Endometrial microvascular endothelial cells (primary cell): ENCODE results near the gene NPAS4. TPM values are rescaled to one million over a fixed set of nuclear protein-coding genes. Genes with fewer than 3 reads are reported as not detected.
"Not testable (repeated sequence)": the region's sequence is repeated elsewhere in the genome, so short reads cannot be mapped to it uniquely, and the experiment has no call there.

Experiments
- in situ Hi-C: cut with HindIII; loops from 2 replicates; pipeline ENCODE4 v1.10.0; 2017; ENCODE audit warnings: low sequenced_read_pairs, low pct_unique_long_range_greater_than_20kb; ENCODE audit errors: inconsistent ontology term
- total RNA-seq: library from RNA; depleted of rRNA; stranded (reverse); fragments of >200 nt; gene quantifications from one replicate; pipeline ENCODE4 v1.2.3, GENCODE V29; 2015; ENCODE audit errors: inconsistent ontology term

Gene NPAS4
- total RNA-seq, 1 donor from 2014 or later = not detected

DNA sequence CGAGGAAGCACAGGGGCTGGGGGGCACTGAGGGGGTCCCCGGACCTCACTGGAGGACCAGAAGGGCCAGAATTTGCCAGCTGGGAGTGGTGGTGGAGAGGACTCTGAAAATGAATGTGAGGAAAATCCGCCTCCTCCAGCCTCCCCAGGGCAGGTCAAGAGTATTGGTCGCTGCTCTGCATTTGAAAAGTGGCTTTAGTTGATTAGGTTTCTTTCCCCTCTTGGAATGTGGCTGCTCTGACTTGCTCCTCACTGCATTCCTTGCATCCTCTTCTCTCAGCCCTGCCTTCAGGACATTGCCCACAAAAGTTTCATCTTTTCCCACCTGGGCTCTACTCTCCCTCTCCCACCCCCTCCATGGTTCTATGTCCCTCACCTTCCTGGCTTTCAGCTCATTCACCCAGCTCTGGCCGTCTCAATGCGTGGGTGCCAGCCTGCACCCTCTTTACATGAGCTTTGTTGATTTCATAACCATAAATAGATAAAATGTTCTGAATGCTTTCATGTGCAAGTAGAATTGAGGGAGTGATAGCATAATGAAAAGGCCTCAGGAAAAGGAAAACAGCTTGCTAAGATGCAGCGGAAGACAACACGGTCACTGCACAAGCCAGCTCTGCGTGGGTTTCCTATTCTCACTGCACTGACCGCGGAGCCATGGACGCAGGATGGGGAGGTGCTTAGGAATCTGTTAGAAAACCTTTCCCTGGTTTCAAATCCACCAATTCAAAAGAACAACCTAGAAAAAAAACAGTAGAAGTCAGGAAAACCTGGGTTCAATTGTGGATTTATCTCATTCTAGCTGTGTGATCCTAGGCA is 6.5 kb upstream of the NPAS4 start:
- in situ Hi-C loops = loop anchor here (25.0 kb wide), 1 partner anchor 273 kb away; the partner anchor contains the start of gene RBM4B

DNA sequence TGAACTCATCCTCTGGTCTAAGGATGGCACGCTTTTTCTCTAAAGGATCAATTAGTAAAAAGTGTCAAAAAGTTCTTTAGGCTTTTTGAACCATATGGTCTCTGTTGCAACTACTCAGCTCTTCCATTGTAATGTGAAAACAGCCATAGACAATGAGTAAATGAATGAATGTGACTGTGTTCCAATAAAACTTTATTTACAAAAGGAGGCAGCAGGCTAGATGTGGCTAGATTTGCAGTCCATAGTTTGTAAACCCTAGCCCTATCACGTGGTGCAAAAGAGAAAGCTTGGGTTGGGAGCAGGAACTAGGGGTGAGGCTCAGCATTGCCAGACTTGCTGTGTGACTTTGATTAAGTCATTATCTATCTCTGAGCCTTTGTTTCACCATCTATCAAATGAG is 5.4 kb upstream of the NPAS4 start:
- in situ Hi-C loops = loop anchor here (25.0 kb wide), 1 partner anchor 272 kb away; the partner anchor contains the start of gene RBM4B

DNA sequence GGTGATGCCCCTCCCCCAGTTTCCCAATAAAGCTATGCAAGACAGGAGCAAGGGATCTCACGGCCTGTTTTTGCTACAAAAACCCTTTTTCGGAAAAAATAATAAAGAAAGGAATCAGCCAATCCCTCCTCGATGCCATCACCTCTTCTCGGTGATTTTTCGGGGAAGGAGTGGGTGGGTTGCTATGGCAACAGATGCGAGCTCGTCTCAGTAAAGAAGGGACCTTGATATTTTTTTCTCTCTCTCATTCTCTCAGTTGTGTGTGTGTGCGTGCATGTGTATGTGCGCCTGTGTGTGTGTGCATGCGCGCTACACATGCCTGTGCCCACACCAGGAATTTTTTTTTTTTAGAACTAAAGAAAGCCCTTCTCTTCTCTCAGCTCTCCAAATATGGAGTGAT is 3.8 kb upstream of the NPAS4 start:
- in situ Hi-C loops = loop anchor here (25.0 kb wide), 1 partner anchor 270 kb away; the partner anchor contains the start of gene RBM4B

DNA sequence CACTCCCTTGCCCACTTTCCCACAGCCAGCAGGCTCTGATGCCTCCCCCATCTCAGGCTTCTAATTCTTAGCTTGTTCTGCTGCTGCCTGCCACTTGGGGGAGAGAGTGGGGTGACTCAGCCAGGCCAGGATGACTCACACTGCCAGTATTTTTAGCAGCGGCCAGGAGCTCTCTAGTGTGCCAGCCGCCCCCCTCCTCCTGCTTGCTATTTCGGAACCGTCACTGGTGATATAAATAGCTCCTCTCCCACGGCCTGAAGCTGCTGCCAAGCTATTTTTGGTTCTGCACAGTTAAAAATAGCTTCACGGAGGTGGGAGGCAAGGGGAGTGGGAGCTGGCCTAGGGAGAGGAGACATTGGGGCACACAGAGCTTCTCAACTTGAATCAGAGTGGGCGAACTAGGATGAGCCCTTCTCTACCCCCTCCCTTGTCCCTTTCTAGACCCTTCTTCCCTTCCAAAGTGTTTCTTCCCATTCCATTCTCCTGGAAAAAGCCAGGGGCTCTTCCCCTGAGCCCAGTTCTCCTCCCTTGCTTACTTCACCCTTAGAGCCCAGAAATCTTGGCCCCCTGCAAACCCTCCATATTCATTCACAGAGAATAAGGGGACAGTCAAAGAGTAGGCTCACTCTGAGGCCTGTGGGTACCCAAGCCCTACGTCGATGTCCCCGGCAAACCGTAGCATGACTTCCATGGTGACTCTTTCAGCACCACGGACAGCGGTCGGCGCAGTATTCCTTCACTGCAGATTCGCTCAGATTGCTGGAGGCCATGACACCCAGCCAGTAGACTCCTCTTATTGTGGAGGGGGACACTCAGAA is 2.5 kb upstream of the NPAS4 start:
- in situ Hi-C loops = loop anchor here (25.0 kb wide), 1 partner anchor 269 kb away; the partner anchor contains the start of gene RBM4B

DNA sequence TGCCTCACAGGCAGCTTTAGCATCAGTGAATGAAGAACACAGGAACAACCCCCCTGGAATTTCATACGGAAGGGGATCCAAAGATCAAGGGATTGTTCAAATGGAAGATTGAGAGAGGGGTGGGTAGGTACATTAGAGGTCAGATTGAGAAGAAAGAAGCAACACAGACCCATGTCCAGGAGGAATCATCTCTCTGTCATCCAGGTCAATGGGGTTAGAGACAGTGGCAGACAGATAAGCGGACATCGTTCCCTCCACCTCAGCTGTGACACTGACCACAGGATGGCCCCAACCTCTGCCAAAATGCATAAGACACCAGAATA is 1.9 kb upstream of the NPAS4 start:
- in situ Hi-C loops = loop anchor here (25.0 kb wide), 1 partner anchor 268 kb away; the partner anchor contains the start of gene RBM4B

DNA sequence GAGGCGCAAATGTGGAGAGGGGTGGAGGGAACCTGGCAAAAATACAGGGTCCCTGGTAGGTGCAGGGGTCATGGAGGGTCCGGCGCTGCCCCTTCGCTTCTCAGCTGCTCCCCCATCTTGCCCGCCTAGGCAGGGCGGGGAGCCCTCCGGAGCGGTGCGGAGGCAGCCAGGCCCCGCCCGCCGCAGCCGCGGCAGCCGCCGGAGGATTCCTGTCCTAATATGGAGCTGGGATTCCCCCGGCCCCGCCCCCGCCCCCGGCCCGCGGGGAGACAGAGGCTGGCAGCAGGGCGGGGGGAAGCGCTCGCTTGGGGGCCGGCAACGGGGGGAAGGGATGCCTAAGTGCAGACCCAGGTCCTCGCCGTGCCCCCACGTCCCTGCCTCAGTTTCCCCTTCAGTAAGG is 1.0 kb upstream of the NPAS4 start:
- in situ Hi-C loops = loop anchor here (25.0 kb wide), 1 partner anchor 267 kb away; the partner anchor contains the start of gene RBM4B

DNA sequence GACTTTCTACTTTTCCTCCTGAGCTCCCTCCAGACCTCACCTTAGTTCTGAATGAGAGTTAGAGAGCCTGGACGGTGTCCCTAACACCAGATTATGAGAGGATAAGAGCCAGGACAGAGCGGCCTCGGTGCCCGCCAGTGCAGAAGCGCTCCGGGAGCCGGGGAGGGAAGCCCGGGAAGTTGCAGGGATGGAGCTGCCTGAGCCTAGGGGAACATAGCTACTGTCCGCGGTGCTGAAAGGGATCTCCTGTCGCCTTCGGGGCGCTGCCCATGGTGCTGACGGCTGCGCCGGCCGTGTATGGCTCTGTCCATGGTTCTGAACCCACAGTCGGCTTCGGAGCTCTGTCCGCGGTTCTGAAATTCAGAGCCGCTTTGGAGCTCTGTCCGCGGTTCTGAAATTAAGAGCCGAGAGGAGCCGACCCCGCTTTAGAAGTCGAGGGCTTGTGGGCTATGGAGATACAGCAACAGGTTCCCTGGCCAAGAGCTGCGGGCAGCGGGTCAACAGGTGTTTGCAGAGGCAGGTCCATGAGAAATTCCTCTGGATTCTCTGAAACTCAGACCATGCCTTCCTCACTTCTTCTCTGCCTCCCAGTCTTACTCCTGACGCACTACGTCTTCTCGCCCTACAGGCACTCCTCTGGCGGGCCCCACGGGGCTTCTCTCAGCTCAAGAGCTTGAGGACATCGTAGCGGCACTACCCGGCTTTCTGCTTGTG is 814 bp downstream of the NPAS4 start:
- in situ Hi-C loops = loop anchor here (25.0 kb wide), 1 partner anchor 266 kb away; the partner anchor contains the start of gene RBM4B

DNA sequence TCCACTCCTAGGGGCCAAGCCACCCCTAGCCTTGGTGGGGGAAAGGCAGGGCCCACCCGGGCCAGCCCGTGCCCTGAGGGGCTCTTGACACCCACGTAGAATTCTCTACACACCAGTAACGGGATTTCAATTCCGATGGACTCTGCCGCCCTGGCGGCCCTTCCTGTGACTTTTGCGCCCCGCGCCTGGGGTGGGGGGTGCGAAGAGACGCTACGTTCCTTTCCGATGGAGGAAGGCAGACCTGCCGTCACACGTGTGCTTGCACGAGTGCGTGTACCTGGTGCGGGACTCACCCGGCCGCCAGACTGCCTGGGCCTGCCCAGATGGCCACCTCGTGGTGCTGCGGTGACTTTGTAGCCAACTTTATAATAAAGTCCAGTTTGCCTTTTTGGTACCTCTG is 5.5 kb downstream of the NPAS4 start:
- in situ Hi-C loops = no loop called here

DNA sequence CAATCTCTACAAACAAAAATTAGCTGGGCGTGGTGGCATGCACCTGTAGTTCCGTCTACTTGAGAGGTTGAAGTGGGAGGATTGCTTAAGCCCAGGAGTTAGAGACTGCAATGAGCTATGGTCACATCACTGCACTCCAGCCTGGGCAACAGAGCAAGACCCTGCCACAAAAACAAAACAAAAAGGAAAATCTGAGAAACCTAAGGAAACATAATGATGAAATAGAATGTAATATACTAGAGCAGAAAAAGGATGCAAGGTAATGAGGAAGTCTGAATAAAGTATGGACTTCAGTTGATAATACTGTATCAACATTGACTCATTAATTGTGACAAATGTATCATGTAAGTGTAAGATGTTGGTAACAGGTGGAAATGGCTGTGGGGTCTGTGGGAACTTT is 8.1 kb downstream of the NPAS4 start:
- in situ Hi-C loops = no loop called here

DNA sequence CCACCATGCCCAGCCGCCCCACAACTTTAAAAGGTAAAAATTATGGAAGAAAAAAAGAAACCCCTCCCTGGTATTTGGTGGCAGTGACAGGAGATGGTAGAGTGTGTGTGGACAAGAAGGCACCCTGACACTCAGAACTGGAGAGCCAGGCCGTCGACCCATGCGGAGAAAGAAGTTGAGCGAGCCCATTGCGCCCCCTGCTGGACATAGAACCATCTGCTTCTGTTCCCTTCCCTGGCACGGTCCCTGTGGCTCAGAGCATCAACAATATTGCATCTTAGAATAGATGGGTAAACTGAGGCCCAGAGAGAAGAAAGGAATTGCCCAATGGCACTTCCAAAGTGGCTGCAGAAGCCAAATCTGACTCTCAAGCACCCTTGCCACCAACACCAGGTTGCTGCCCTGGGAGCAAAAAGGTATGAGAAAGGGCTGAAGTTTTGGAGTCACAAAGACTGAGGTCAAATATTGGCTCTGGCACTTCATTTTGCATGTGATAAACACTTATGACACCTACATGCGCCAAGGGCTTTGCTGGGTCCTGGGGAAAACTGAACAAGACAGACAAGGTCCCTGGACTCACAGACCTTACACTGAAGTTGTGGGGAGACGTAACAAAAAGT is 9.3 kb downstream of the NPAS4 start:
- in situ Hi-C loops = no loop called here

DNA sequence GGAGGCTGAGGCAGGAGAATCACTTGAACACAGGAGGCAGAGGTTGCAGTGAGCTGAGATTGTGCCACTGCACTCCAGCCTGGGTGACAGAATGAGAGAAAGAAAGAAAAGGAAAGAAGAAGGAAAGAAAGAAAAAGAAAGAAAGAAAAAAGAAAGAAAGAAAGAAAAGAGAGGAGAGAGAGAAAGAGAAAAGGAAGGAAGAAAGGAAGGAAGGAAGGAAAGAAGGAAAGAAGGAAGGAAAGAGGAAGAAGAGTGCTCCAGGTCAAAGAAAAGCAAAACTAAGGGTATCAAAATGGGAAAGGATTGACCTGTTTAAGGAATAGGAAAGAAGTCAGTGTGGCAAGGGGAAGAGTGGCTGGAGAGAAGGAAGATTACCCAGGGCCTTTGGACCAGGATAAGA is 10.5 kb downstream of the NPAS4 start:
- in situ Hi-C loops = not testable (repeated sequence)

DNA sequence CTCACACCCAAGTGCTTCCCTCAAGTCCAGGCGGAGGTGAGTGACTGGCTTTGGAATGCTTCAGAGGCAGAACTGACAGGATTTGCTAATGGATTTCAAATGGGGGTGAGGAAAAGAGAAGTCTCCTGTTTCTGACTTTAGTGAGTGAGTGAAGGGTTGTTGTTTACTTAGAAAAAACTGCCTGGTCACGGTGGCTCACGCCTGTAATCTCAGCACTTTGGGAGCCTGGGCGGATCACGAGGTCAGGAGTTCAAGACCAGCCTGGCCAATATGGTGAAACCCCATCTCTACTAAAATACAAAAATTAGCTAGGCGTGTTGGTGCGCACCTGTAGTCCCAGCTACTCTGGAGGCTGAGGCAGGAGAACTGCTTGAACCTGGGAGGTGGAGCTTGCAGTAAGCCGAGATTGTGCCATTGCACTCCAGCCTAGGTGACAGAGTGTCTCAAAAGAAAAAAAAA is 11.1 kb downstream of the NPAS4 start:
- in situ Hi-C loops = not testable (repeated sequence)

DNA sequence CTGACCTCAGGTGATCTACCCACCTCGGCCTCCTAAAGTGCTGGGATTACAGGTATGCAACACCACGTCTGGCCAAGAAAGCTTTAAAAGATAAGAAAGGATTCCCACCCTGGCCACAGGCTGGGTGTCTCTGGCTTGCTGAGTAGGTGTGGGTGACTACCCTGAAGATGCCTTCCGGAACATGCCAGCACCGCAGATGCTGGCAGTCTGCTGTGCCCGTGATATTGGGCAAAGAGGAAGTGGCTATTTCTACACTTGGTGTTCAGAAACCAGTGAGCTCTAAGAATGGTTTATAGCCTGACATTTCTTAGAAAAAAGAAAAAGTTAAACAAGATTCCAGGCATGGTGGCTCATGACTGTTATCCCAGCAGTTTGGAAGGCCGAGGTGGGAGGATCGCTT is 11.8 kb downstream of the NPAS4 start:
- in situ Hi-C loops = no loop called here

DNA sequence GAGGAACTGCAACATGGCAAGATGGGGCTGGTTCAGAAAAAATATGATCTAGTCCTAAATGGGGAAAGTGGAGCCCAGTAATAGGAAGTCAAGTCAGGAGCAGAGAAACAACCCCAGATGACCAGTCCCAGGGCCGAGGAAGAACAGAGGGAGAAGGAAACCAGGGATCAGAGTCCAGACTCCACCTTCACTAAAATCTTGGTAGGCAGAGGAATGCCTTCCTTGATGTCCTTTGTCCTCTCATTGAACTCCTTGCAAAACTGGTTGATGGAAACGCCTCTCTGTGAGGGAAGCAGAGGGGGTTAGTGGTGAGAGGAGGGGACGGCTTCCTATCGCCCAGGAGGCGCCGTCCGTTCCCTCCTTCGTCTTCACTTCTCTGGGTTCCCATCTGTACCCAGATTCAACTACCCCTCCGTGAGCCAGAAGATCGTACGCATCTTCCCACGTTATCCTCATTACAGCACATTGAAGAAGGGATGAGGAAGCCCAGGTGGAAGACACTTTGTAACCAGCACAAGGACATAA is 17.2 kb downstream of the NPAS4 start:
- in situ Hi-C loops = no loop called here

DNA sequence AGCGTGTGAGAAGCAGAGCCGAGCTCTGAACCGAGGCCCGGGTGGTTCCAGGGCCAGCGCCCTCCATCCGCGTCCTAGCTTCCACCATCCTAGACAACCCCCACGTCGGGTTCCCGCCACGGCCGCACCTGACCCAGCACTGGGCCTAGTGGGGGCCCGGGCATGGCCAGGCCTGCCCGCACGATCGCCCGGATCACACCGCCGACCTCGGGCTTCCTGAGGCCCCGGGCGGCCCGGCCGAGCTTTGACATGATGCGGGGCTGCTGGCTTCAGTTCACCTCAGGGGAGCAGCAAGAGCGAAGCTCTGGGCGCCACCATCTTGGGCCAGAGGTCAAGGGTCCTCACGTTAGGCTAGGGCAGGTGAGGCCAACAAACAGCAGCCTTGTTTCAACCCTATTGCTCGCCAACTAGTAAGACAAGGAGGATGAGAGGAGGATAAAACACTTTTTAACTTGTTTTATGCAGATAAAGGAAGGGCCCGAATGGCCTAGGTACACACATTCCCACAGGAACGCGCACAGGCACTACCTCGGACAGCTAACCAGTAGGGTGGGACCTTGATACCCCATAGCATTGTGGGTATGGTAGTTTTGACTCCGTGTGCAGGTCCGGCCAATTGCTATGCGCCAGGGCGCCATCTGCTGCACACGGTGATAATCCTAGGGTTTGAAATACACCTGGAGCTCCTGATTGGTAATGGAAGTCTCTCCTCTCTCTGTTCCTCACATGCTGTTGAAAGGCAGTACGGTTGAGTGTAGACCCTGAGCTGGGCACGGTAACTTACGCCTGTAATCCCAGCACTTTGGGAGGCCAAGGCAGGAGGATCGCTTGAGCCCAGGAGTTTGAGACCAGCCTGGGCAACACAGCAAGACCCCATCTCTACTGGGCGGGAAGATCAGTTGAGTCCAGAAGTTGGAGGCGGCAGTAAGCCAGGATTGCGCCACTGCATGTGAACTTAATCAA is 17.9 kb downstream of the NPAS4 start, which contains the start of gene MRPL11:
Gene MRPL11, minus strand, starts transcription at position 345 of the 963 bp plus-strand sequence. Its CDS starts 94 bp downstream, at position 251.
- in situ Hi-C loops = no loop called here

DNA sequence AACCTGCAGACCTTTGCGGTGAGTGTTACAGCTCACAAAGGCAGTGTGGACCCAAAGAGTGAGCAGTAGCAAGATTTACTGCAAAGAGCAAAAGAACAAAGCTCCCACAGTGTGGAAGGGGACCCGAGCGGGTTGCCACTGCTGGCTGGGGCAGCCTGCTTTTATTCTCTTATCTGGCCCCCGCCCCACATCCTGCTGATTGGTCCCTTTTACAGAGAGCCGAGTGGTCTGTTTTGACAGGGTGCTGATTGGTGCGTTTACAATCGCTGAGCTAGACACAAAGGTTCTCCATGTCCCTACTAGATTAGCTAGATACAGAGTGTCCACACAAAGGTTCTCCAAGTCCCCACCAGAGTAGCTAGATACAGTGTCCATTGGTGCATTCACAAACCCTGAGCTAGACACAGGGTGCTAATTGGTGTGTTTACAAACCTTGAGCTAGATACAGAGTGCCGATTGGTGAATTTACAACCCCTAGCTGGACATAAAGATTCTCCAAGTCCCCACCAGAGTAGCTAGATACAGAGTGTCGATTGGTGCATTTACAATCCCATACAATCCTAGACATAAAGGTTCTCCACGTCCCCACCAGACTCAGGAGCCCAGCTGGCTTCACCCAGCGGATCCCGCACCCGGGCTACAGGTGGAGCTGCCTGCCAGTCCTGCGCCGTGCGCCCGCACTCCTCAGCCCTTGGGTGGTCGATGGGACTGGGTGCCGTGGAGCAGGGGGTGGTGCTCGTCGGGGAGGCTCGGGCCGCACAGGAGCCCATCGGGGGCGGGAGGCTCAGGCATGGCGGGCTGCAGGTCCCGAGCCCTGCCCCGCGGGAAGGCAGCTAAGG is 19.5 kb downstream of the NPAS4 start:
- in situ Hi-C loops = not testable (repeated sequence)
